Measurements from ENCODE around the gene MAD1L1. TPM values are rescaled to one million over a fixed set of nuclear protein-coding genes. Genes with fewer than 3 reads are reported as not detected.
A peak's percentile ranks its signal among the peaks of the same experiment; 100 is the strongest.

MAD1L1 gene
- total and polyA plus RNA-seq, 2 of the 8 experiments (the other 6 are each of a cell fraction or from before 2014, with no cell fraction given), result 40.4 to 44.6 TPM

DNA sequence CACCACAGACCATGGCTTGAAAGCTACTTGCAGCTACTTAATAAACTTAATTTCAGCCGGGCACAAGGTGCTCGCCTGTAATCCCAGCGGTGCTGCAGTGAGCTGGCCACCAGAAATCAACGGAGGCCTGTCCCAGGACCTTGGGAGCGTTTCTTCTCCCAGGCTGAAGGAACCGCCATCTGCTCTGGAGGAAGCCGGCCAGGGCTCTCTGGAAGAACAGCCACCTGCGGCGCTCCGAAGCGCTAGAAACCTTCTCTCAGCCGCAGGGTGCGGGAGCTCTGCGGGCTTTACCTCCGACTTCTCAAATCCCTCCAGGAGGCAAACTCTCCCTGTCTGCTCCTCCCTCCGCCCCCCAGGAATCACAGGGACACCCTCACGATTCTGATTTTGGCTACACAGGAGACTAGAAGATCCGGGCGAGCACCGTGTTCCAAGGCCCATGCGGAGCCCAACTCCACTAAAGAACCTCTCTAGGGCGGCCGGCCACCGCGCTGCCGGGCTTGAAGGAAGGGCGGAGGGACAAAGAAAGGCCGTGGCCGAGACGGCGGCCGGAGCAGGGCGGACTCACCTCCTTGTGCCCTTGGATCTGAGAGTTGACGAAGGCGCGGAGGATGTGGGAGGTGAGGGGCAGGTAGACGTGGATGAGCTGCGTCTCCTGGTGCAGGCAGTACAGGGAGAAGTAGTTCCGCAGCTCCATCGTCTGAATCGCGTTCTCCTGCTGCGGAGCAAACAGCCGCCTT lies 23.7 kb upstream of the MAD1L1 start:
- no peak overlapping the region for H4K5ac ChIP-seq (ENCODE audit: insufficient read length, low read depth, low read length)
- H2BK5ac ChIP-seq (ENCODE audit: low read depth, low read length), result no peak overlapping the region
- no peak overlapping the region for H2BK120ac ChIP-seq (replicated peaks; ENCODE audit: low read depth, low read length)
- no peak overlapping the region for H3K9ac ChIP-seq (replicated peaks in 1 of 4; ENCODE audit: extremely low read depth in 1 of 4, low read depth in 3 of 4, low read length in 3 of 4)
- H3K18ac ChIP-seq (ENCODE audit: extremely low read depth, low read length), result no peak overlapping the region
- no peak overlapping the region for H3K14ac ChIP-seq (ENCODE audit: insufficient read length)
- no peaks in the 10 kb centered on the region for H3K79me2 ChIP-seq (ENCODE audit: control insufficient read depth in 1 of 2, insufficient read depth in 2 of 2, low read length in 2 of 2)
- CTCF ChIA-PET (ENCODE audit: partially characterized antibody), result interaction anchor here (1.2 to 2.1 kb wide), 6 partner anchors 8 to 114 kb away, joined by 3 to 9 read pairs (median 4); partner anchors contain the start of gene MAD1L1
- no peaks in the 10 kb centered on the region for H3K27me3 ChIP-seq (replicated peaks in 1 of 4; ENCODE audit: control insufficient read depth in 3 of 4, extremely low read depth in 1 of 4, insufficient read depth in 3 of 4, low read length in 3 of 4)
- no peak overlapping the region for H3K4me3 ChIP-seq (ENCODE audit: extremely low read depth in 1 of 4, insufficient read depth in 2 of 4, low read depth in 3 of 4, low read length in 4 of 4)
- 93% methylated on average over 33 of the region's 44 CpGs; no CpG with 5 or more reads in 1 of the 2 experiments for WGBS, 2 experiments (ENCODE audit: extremely low coverage in 1 of 2, insufficient coverage in 1 of 2, insufficient read length in 1 of 2, insufficient replicate concordance in 2 of 2, low coverage in 1 of 2, low lambda C conversion rate in 2 of 2, missing lambda C conversion rate in 1 of 2)
- peaks cover 0 to 9% of the 10 kb centered on the region in 2 experiments for H4K20me1 ChIP-seq (replicated peaks in 1 of 2; ENCODE audit: control insufficient read depth in 1 of 2, insufficient read depth in 2 of 2, low read length in 2 of 2)
- H3K56ac ChIP-seq (replicated peaks; ENCODE audit: insufficient read length, low read depth, low read length), result no peak overlapping the region
- H3K4me1 ChIP-seq (replicated peaks in 1 of 4; ENCODE audit: control insufficient read depth in 3 of 4, insufficient read depth in 4 of 4, low read length in 3 of 4), result no peaks in the 10 kb centered on the region
- no peak overlapping the region for H3K23ac ChIP-seq (ENCODE audit: insufficient read length)
- no peak overlapping the region for H3K27ac ChIP-seq (ENCODE audit: low read depth, low read length)
- POLR2A ChIA-PET (ENCODE audit: partially characterized antibody), result interaction anchor here (1.0 to 2.2 kb wide), 5 partner anchors 8 to 53 kb away, joined by 3 to 13 read pairs (median 4); partner anchors contain the start of genes MRM2 and NUDT1
- H2BK12ac ChIP-seq (ENCODE audit: low read depth, low read length), result no peak overlapping the region
- no peak overlapping the region for H2AK5ac ChIP-seq (ENCODE audit: low read depth, low read length)
- H3K9me3 ChIP-seq (ENCODE audit: insufficient read depth in 2 of 2, low read depth in 1 of 2, low read length in 1 of 2), result no peaks in the 10 kb centered on the region
- no peak overlapping the region for H2AFZ ChIP-seq (ENCODE audit: low read length)
- no peak overlapping the region for H2BK15ac ChIP-seq (ENCODE audit: low read length)
- no peak for DNase-seq (ENCODE audit: low read depth in 1 of 2, low spot score in 2 of 2)
- no peak overlapping the region for H4K91ac ChIP-seq (replicated peaks; ENCODE audit: insufficient read length, low read length)
- H3K23me2 ChIP-seq (ENCODE audit: low read depth, low read length), result no peaks in the 10 kb centered on the region
- H2BK20ac ChIP-seq (ENCODE audit: low read length), result no peak overlapping the region
- peaks cover 0 to 14% (median 2%) of the 10 kb centered on the region in 4 experiments; a peak in 4 of 8 replicates for H3K36me3 ChIP-seq (ENCODE audit: control insufficient read depth in 2 of 4, insufficient read depth in 4 of 4, low read length in 3 of 4)
- no peak overlapping the region for H3K4me2 ChIP-seq (ENCODE audit: insufficient read depth in 1 of 2, low read depth in 2 of 2, low read length in 2 of 2)
- peak overlapping the region; percentile 68; the same call in 1 of the 2 replicates for H4K8ac ChIP-seq (ENCODE audit: extremely low read depth, insufficient read depth, low read length)
- no peak overlapping the region for H3K4ac ChIP-seq (replicated peaks; ENCODE audit: insufficient read length, low read depth, low read length)
- no peak for FAIRE-seq
- no peaks in the 10 kb centered on the region for H3K79me1 ChIP-seq (ENCODE audit: low read depth, low read length)
- no peak for TF ChIP-seq EGR1 (IDR thresholded peaks at IDR 0.05; ENCODE audit: borderline replicate concordance, low read depth, low read length)
- TF ChIP-seq ATF3 (IDR thresholded peaks at IDR 0.05; ENCODE audit: insufficient read depth, low read depth, low read length), result no peak
- TF ChIP-seq, protein P1, sequence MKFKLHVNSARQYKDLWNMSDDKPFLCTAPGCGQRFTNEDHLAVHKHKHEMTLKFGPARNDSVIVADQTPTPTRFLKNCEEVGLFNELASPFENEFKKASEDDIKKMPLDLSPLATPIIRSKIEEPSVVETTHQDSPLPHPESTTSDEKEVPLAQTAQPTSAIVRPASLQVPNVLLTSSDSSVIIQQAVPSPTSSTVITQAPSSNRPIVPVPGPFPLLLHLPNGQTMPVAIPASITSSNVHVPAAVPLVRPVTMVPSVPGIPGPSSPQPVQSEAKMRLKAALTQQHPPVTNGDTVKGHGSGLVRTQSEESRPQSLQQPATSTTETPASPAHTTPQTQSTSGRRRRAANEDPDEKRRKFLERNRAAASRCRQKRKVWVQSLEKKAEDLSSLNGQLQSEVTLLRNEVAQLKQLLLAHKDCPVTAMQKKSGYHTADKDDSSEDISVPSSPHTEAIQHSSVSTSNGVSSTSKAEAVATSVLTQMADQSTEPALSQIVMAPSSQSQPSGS (IDR thresholded peaks at IDR 0.05; ENCODE audit: low read length), result no peak
- TF ChIP-seq JUND (IDR thresholded peaks at IDR 0.05; ENCODE audit: low read length), result no peak
- TF ChIP-seq NRF1 (IDR thresholded peaks at IDR 0.05; ENCODE audit: low read depth, low read length), result no peak
- TF ChIP-seq TEAD4 (IDR thresholded peaks at IDR 0.05; ENCODE audit: low read depth, low read length), result no peak
- no peak for TF ChIP-seq POLR2A (IDR thresholded peaks at IDR 0.05; ENCODE audit: control extremely low read depth in 1 of 2, low read depth in 2 of 2, low read length in 2 of 2)
